ENCODE measurements around the gene ZNF827. TPM values are rescaled to one million over a fixed set of nuclear protein-coding genes. Genes with fewer than 3 reads are reported as not detected.

Gene ZNF827
- polyA plus RNA-seq, 1 donor from 2014 or later = 12.1 TPM

DNA sequence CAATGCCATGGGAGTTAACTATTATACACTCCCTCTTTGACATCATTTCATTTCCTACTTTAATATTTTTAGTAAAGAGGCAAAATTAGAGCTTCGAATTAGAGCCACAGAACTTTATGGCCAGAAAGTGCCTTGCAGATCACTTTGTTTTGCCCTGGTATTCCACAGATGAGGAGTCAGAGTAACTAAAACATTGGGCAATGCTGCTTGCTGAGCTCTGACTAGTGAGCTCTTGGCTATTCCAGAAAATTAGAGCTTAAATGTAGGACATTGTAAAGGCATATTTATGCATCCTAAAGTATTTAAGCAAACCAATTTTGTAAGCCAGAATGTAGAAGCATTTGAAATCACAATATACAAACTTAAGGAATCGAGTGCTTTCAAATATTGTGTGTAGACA lies 6.3 kb upstream of the ZNF827 start:
- Histone ChIP-seq H3K9me3 (ENCODE audit: low read length) (no peaks in the 10 kb centered on the region), H3K4me2 (ENCODE audit: low read length) (no peak overlapping the region), H3K27ac (ENCODE audit: low read length) (no peak overlapping the region), H3K27me3 (ENCODE audit: insufficient read depth, low read depth, low read length) (no peaks in the 10 kb centered on the region), H3K4me3 (ENCODE audit: low read length) (no peak overlapping the region), H3K36me3 (ENCODE audit: insufficient read depth, low read length) (no peaks in the 10 kb centered on the region), H3K9ac (ENCODE audit: low read length) (no peak overlapping the region), H4K20me1 (ENCODE audit: insufficient read depth) (no peaks in the 10 kb centered on the region), H3K79me2 (replicated peaks; ENCODE audit: insufficient read depth, low read length) (no peaks in the 10 kb centered on the region), H3F3A (ENCODE audit: insufficient read depth, low read length, poor library complexity, severe bottlenecking) (no peaks in the 10 kb centered on the region), H2AFZ (ENCODE audit: low read depth, low read length) (no peak overlapping the region), H3K9me2 (ENCODE audit: insufficient read depth, low read length) (no peaks in the 10 kb centered on the region)
- TF ChIP-seq SMC3 (conservative IDR thresholded peaks at IDR 0.05; ENCODE audit: poor library complexity) (no peak), POLR2AphosphoS5 (IDR thresholded peaks at IDR 0.05) (no peak), TAF1 (IDR thresholded peaks at IDR 0.05; ENCODE audit: low read depth) (no peak), EP300 (conservative IDR thresholded peaks at IDR 0.05; ENCODE audit: poor library complexity, severe bottlenecking) (no peak), MXI1 (conservative IDR thresholded peaks at IDR 0.05; ENCODE audit: poor library complexity, severe bottlenecking) (no peak), EZH2 (IDR thresholded peaks at IDR 0.05; ENCODE audit: borderline replicate concordance, insufficient read depth, low read length, poor library complexity, severe bottlenecking) (no peak), RAD21 (conservative IDR thresholded peaks at IDR 0.05) (no peak), REST (IDR thresholded peaks at IDR 0.05; ENCODE audit: borderline replicate concordance) (no peak)
- TF ChIP-seq, protein P1, sequence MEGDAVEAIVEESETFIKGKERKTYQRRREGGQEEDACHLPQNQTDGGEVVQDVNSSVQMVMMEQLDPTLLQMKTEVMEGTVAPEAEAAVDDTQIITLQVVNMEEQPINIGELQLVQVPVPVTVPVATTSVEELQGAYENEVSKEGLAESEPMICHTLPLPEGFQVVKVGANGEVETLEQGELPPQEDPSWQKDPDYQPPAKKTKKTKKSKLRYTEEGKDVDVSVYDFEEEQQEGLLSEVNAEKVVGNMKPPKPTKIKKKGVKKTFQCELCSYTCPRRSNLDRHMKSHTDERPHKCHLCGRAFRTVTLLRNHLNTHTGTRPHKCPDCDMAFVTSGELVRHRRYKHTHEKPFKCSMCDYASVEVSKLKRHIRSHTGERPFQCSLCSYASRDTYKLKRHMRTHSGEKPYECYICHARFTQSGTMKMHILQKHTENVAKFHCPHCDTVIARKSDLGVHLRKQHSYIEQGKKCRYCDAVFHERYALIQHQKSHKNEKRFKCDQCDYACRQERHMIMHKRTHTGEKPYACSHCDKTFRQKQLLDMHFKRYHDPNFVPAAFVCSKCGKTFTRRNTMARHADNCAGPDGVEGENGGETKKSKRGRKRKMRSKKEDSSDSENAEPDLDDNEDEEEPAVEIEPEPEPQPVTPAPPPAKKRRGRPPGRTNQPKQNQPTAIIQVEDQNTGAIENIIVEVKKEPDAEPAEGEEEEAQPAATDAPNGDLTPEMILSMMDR (IDR thresholded peaks at IDR 0.05; ENCODE audit: poor library complexity, severe bottlenecking) = no peak

GRCh38 chr4:145939856-145940255 lies 1.2 kb upstream of the ZNF827 start:
- Histone ChIP-seq H3K9ac (ENCODE audit: low read length) (no peak overlapping the region), H3F3A (ENCODE audit: insufficient read depth, low read length, poor library complexity, severe bottlenecking) (no peaks in the 10 kb centered on the region), H2AFZ (ENCODE audit: low read depth, low read length) (no peak overlapping the region), H3K27ac (ENCODE audit: low read length) (no peak overlapping the region), H3K9me2 (ENCODE audit: insufficient read depth, low read length) (no peaks in the 10 kb centered on the region), H3K4me3 (ENCODE audit: low read length) (no peak overlapping the region), H4K20me1 (ENCODE audit: insufficient read depth) (peaks cover 8% of the 10 kb centered on the region), H3K36me3 (ENCODE audit: insufficient read depth, low read length) (no peaks in the 10 kb centered on the region), H3K9me3 (ENCODE audit: low read length) (no peaks in the 10 kb centered on the region), H3K4me2 (ENCODE audit: low read length) (no peak overlapping the region), H3K27me3 (ENCODE audit: insufficient read depth, low read depth, low read length) (no peaks in the 10 kb centered on the region), H3K79me2 (replicated peaks; ENCODE audit: insufficient read depth, low read length) (peaks cover 17% of the 10 kb centered on the region)
- TF ChIP-seq, protein P1 (IDR thresholded peaks at IDR 0.05; ENCODE audit: poor library complexity, severe bottlenecking) = no peak
- no peak for TF ChIP-seq POLR2AphosphoS5 (IDR thresholded peaks at IDR 0.05)
- no peak for TF ChIP-seq EZH2 (IDR thresholded peaks at IDR 0.05; ENCODE audit: borderline replicate concordance, insufficient read depth, low read length, poor library complexity, severe bottlenecking)
- TF ChIP-seq REST (IDR thresholded peaks at IDR 0.05; ENCODE audit: borderline replicate concordance) = no peak
- no peak for TF ChIP-seq RAD21 (conservative IDR thresholded peaks at IDR 0.05)
- TF ChIP-seq TAF1 (IDR thresholded peaks at IDR 0.05; ENCODE audit: low read depth) = no peak
- no peak for TF ChIP-seq MXI1 (conservative IDR thresholded peaks at IDR 0.05; ENCODE audit: poor library complexity, severe bottlenecking)
- TF ChIP-seq SMC3 (conservative IDR thresholded peaks at IDR 0.05; ENCODE audit: poor library complexity) = no peak
- TF ChIP-seq EP300 (conservative IDR thresholded peaks at IDR 0.05; ENCODE audit: poor library complexity, severe bottlenecking) = no peak

All from neural cell (in vitro differentiated cells).